HG02981 (cell line): ENCODE results near the gene ATXN1.
A peak's percentile ranks its signal among the peaks of the same experiment; 100 is the strongest.
"Not testable (repeated sequence)": the region's sequence is repeated elsewhere in the genome, so short reads cannot be mapped to it uniquely, and the experiment has no call there.

Experiments used
- ATAC-seq: cut with Tn5 transposase; IDR thresholded peaks from one replicate; pipeline ENCODE4 v1.9.1; 2021; ENCODE audit warnings: mild to moderate bottlenecking, moderate library complexity; ENCODE audit not compliant: unreplicated experiment

ATXN1 gene

DNA sequence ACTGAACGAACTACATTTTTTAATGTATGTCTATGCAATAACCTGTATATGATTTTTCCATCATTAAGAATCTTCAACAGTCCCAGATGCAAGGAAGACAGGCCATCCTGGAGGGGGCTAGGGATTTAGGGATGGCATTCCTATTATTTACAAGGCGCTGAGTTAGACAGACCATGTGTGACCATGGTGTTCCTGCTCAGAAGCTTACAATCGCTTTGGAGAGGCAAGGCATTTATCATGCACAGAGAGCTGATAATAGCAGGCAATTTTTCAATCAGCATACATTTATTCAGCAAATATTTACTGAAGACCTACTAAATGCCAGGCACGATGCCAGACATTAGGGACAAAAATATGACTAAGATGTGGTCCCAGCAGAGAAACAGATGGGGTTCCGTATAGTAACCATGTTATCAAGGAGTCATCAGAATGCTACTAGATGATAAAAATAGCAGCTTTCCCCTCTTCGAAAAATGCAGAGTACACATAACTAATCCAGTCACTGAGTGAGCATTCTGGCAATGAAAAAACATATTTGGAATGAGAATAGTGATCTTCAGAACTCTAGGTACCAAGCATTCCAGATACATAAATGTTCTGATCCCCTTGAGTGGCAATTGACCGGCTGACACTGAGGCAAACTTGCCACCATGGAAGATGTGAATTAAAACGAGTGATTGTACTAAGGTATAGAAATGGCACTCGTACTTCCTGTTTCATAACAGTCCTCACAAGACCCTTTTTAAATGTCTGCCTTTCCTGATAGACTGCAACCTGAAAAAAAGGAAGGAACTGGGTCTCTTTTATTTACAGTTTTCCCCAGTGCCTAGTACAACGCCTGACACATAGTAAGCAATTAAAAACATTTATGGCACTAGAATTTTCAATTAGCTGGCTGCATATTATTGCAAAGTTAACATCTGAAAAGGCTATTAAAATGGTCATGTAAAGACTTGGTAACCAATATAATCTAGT is 135.7 kb downstream of the ATXN1 start:
- ATAC-seq, result no peak

DNA sequence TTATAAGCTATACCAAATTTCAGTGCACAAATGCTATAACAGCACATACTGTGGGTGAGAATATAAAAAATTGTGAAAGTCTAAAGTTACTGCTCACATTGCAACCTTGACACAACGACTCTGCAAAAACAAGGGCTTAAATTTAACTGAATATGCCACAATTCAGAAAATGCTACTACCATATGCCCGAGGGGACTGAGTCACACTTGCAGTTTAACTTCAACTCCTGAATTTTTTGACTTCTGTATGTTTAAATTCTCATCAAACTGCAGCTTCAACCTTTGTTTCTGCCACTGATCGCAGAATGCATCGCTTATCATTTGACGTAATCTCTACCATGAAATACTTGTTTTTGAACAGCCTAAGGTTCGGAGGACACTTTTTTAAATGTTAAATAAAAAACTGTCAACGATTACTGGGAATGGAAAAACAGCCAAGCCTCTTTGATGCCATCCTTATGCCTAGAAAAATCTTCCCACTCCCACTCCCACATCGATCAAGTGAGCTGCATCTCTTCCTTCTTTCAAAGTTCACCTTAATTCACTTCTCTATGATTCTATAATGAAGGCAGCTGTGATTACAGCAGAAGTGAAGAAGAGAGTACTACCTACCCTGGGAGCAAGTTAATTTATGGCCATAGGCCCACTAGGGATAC is 136.5 kb downstream of the ATXN1 start:
- no peak for ATAC-seq

DNA sequence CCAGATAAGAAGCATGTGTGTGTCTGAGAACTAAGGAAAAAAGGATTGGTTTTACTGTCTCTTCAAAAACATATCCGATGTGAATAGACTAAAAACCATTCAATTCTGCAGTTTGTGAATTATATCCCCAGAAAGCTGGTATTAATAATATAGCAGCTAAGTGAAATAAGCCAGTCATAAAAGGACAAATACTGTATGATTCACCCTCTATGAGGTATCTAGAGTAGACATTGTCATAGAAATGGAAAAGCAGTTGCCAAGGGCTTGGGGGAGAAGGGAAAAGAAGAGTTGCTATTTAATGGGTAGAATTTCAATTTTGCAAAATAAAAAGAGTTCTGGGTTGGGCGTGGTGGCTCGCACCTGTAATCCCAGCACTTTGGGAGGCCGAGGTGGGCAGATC is 137.5 kb downstream of the ATXN1 start:
- ATAC-seq, result no peak

DNA sequence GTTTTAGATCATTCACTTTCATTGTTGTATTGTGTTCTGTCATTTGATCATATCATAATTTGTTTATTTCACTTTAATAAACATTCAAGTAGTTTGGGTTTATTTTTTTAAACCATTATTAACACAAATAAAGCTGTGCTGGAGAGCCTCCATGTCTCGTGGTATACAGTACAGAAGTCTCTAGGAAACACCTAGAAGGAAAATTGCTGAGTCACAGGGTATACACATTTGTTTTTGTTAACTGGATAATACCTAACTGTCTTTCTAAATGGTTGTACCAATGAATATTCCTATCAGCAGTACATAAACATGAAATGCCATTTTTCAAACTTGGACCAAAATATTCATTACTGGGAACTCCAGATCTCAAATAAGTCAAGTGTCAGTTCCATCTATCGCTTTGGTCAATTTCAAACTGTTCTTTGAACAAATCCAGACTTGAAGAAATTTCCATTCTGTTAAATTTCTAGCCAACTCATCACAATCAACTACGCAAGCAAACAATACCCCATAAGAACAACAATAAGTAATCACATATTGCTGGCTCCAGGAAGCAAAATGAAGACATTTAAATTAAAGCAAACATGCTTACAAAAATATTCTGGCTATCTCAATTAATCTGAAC is 138.1 kb downstream of the ATXN1 start:
- ATAC-seq, result no peak

DNA sequence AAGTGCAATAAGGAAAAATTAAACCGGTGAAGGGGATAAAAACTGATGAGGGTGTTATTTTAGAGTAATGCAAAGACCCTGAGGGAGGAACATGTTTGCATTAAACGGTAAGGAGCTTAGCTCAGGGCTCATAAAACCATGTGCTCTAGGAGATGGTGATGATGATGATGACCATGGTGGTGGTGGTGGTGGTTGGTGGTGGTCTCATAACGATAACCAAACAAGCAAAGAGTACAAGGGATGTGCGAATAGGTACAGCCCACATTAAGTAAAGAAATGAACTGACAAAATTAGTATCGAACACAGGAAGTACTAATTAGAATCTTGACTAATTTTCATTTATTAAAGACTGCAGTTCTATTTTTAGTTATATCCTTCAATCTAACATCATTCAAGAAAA is 139.1 kb downstream of the ATXN1 start:
- no peak for ATAC-seq

DNA sequence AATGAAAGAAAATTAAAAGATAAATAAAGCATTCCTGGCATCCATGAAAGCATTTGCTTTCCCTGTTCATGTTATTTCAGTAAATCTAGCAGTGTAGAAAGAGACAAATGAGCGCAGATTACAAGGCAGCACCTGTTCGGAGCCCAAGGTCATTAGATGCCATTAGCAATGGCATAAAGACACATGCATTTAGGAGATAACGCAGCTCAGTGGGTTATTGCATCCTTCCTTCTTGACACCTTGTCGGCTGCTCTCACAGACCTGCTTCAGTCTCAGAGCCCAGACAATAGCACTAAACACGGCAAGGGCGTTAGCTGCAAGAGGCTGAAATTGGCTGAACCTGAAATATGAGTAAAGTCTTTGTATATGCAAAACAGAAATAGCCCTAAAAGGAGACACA is 140.3 kb downstream of the ATXN1 start:
- no peak for ATAC-seq

DNA sequence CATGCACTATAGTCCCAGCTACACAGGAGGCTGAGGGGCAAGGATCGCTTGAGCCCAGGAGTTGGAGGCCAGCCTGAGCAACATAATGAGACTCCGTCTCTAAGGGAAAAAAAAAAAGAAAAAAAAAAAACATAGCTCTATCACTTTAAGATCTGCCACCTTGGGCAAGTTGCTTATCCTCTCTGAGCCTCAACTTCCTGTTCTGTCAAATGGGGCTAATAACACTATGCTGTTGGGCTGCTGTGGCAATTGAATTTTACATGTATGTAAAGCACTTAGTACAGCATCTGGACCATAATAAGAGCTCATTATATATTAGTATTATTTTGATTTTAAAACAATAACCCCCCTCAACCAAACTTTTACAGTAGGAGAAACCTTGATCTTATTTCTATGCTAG is 141.5 kb downstream of the ATXN1 start:
- no peak for ATAC-seq

DNA sequence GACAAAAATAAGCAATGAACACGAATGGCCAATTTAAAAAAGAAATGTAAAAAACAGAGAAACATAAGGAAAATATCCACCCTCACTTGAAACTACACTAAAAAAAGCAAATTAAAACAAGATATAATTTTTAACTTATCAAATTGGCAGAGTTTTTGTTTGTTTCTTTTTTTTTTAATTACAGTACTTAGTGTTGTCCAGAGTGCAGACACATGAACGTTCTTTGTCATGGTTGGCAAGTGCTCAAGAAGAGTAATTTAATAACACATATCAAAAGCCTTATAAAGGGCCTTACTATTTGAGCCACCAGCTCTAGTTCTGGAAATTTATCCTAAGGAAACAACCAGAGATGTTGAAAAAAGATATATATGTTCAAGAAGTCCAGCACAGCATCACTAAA is 142.3 kb downstream of the ATXN1 start:
- no peak for ATAC-seq

DNA sequence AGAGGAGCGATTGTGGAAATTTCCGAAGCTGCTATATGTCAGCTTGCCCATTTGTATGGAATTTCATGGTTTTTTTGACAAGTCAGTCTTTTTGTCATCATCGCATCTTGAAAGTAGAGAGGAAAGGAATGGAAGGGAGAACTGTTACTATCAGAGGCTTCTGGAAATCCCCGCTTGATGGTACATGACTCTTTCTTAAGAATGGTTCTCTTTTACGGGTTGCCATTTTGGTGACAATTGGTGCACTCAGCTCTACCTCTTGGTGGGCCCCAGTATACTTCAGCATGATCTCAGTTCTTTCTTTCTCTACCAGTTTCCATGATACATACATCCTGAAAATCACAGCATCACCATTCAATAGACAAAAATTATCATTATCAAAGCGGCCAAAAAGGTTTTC is 146.0 kb downstream of the ATXN1 start:
- ATAC-seq, result not testable (repeated sequence)

DNA sequence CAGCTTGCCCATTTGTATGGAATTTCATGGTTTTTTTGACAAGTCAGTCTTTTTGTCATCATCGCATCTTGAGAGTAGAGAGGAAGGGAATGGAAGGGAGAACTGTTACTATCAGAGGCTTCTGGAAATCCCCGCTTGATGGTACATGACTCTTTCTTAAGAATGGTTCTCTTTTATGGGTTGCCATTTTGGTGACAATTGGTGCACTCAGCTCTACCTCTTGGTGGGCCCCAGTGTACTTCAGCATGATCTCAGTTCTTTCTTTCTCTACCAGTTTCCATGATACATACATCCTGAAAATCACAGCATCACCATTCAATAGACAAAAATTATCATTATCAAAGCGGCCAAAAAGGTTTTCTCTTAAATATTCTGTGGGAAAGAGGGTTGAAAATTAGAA is 147.1 kb downstream of the ATXN1 start:
- ATAC-seq, result not testable (repeated sequence)

DNA sequence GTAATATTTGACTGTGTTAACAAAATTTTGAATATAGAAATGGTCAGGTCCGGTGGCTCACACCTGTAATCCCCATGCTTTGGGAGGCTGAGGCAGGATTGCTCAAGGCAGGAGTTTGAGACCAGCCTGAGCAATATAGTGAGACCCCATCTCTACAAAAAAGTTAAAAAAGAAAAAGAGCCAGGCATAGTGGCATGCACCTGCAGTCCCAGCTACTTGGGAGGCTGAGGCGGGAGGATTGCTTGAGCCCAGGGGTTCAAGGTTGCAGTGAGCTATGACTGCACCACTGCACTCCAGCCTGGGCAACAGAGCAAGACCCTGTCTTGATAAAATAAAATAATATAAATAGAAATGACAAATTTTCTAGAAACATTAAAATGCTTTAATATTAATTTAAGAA is 147.8 kb downstream of the ATXN1 start:
- not testable (repeated sequence) for ATAC-seq

DNA sequence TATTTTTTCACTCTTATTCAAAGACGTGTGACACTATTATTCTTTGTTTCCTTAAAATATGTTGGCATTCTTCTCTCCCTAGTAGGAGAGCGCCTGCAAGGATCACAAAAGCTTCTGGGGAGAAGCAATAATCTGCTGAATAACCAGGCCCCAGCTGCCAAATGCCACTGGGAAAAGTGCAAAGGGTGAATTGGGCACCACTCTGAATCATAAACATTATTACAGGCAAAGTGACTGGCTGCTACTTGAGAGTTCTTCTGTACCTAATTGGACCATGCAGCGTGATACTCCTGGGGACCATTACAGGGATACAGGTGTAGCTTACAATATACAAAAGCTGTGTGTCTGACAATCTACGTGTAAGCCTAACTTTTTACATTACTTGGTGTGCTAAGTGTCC is 152.8 kb downstream of the ATXN1 start:
- ATAC-seq, result no peak

DNA sequence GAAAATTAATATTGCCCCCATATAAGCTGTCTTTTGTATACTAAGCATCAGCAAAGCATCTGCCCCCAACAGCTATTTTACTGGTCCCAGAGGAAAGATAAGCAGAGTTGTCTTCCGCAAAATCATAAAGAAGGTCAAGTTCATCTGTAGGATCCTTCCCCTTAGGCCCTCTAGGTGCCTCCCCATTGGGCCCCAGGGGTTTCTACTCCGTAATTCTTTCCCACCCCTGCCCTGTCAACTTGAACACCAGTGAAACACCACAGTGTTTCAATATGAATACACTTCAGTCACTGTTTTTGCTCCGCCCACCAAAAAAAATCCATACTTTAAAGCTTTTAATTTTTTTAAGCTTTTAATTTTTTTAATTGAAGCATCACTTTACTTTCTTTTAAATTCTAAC is 159.2 kb downstream of the ATXN1 start:
- peak; percentile 92 for ATAC-seq

DNA sequence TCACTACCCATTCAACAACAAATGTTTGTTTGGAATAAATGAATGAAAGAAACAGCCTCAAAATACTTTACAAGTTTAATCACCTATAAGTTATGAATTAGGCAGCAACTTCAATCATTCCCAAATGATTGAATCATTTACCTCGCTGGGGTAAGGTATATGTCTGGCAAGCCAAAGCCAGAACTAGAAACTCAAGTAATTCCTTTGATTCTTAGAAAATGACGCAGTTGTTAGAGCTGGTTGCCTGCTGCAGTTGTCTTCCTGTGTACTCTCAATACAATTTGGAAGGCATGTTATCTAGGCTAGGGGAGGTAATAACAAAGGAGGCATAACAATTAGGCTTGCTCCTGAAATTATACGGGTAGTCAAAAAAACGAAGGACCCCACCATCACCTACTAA is 160.6 kb downstream of the ATXN1 start:
- ATAC-seq, result no peak

DNA sequence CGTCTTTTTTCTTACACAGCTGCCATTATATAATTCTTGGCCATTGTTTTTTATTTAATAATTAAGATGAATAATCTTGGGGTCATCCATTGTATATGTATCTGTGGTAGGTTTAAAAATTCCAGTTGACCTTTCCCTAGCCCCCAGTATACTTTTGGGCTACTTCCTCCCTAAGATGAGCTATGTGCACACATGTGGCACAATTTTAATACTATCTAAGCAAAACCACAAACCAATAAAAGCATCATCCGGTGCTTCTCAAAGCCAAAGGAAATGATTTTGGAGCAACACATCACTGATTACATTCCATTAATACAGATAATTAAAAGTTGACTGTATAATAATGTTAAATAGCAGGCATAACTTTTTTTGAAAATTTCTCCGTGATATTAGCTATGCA is 161.2 kb downstream of the ATXN1 start:
- ATAC-seq, result no peak

DNA sequence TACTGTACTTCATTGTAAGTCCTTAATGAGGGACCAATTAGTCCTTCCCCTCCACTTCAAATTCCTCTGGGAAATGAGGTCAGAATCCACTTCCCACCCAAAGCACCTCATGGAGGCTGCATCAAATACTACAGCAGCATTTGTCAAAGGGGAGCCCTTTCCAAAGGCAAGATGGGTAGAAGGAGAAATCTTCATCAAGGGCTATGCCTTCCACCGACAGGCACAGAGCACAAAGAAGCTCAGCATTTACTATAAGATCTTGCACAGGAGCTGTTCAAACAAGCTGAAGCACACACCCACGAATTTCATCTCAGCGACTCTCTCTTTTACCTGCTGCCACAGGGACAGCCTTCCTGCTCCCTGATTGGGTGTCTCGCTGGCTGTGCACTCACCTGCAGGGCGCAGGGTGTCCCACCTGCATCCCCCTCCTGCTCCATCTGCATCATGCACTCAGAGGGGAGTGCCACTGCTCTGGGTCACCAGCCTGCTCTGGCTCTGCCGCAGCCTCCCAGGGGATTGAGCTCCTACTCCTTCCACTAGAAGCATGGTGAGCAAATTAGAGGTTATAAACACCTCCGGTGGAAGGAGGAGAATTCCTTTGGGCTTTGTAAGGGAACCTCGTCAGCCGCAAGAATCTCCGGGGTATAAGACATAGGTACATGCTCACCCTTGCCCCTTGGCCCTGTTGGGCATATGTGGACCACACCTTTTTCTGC is 164.5 kb downstream of the ATXN1 start:
- no peak for ATAC-seq

DNA sequence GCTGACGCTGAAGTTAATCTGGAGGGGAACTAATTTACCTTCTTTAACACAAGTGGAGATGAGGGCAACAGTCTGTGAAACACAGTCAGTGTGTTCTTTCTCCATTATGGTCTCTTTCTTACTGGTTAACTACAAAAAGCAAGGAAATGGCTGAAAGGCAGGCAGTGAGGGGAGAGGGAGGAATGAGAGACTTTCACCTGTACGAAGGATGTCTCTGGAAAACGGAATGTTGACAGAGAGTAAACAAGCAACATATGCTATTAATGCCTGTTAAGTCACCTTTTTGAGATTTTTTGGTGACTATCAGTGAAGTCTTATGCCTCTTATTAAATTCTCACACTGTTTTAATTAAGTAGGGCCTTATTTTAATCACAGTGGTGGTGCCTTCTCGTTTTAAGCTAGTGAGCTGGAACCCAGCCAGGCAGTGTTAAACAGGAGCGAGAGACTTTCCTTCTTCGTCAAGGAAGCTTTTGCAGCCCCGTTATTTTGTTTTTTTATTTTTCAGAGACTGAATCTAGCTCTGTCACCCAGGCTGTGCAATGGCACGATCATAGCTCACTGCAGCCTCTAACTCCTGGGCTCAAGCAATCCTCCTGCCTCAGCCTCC is 165.6 kb downstream of the ATXN1 start:
- no peak for ATAC-seq

DNA sequence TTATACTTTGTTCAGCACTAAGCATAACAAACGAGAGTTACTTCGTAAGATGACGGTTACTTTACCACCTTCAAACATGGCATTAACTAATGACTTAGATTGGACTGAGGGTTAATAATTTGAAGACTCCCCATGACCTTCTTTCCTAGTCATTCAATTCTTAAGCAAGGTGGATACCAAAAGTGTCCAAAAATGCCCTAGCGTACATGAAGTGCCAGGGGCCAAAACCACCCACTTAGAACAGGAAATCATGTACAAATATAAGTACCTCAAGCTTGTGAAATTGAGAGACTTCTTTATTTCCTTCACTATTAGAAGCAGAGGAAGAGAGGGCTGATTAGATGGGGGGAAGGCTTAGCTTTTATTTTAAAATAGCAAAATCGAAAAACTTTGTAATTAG is 166.4 kb downstream of the ATXN1 start:
- no peak for ATAC-seq

DNA sequence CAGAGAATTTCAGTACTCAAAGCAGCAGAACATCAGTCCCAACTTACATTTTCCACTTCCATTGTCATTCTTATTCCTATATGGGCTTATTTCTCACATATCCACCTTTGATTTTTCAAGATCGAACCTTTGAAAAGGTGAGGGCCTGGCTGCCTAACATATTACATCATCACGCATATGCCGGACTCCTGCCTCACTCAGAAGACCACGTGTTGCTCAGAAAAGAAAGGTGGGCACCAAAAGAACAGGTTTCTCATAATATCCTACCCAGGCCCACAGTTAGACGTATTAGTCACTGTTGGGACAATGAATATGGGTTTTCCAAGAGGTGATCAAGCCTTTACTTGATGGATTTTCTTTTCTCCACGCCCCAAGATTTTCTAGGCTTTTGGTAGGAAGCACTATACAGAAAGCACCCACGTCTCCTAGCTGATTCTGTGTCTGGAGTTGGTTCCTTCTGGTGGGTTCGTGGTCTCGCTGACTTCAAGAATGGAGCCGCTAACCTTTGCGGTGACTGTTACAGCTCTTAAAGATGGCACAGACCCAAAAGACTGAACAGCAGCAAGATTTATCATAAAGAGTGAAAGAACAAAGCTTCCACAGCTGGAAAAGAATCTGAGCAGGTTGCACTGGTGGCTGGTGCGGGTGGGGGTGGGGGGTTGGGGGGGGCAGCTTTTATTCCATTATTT is 168.9 kb downstream of the ATXN1 start:
- no peak for ATAC-seq
